Activated T-cell treated with anti-CD3 and anti-CD28 coated beads, Interleukin-2, amount 50 U/mL, for 72 hours (primary cell): ENCODE data around the gene DNM3. TPM values are rescaled to one million over a fixed set of nuclear protein-coding genes. Genes with fewer than 3 reads are reported as not detected.

Experiments
- ATAC-seq, 2 donors: fragments of 150-1000 bp; cut with Tn5 transposase; replicated peaks in 1 of 2; 2 replicates each; pipeline ENCODE4 v1.10.0; 2021; ENCODE audit warnings: moderate library complexity in 2 of 2, mild to moderate bottlenecking in 1 of 2
- DNase-seq, 2 donors: peaks; one replicate each; pipeline ENCODE4 v3.0.0; 2021 to 2022; ENCODE audit warnings: mixed read lengths in 1 of 2
- H3K27ac Mint-ChIP-seq: one replicate; pipeline ENCODE4 v1.8.0; 2022; ENCODE audit warnings: mild to moderate bottlenecking, moderate library complexity, mixed read lengths
- H3K27me3 Mint-ChIP-seq: one replicate; pipeline ENCODE4 v1.8.0; 2022; ENCODE audit warnings: low read depth, mixed read lengths
- H3K36me3 Mint-ChIP-seq, 2 donors: one replicate each; pipeline ENCODE4 v1.8.0; 2022; ENCODE audit warnings: mixed read lengths in 2 of 2, mild to moderate bottlenecking in 1 of 2; ENCODE audit not compliant: insufficient read depth in 2 of 2
- H3K4me1 Mint-ChIP-seq: one replicate; pipeline ENCODE4 v1.8.0; 2022; ENCODE audit warnings: low read depth, mixed read lengths
- H3K4me3 Mint-ChIP-seq, 2 donors: one replicate each; pipeline ENCODE4 v1.8.0; 2022; ENCODE audit warnings: mild to moderate bottlenecking in 2 of 2, mixed read lengths in 2 of 2, moderate library complexity in 2 of 2
- H3K9me3 Mint-ChIP-seq, 2 donors: one replicate each; pipeline ENCODE4 v1.8.0; 2022; ENCODE audit warnings: mixed read lengths in 2 of 2
- total RNA-seq, 2 donors: library from RNA; stranded (reverse); gene quantifications; one replicate each; pipeline ENCODE4 v1.2.3, GENCODE V29; 2022

Gene DNM3
- total RNA-seq, 2 donors from 2014 or later = 1.5 to 3.4 TPM

GRCh38 chr1:171984850-171985485 is 143.7 kb downstream of the DNM3 start:
- Mint-ChIP-seq H3K27me3 (no peaks in the 10 kb centered on the region), H3K4me3 (no peak overlapping the region), H3K27ac (no peak overlapping the region), H3K9me3 (no peaks in the 10 kb centered on the region), H3K36me3 (no peaks in the 10 kb centered on the region), H3K4me1 (no peaks in the 10 kb centered on the region)
- ATAC-seq = peak; percentile 51 to 59
- peak; percentile 6 to 8 for DNase-seq

GRCh38 chr1:171985639-171986038 is 144.3 kb downstream of the DNM3 start:
- Mint-ChIP-seq H3K27me3 (no peaks in the 10 kb centered on the region), H3K36me3 (no peaks in the 10 kb centered on the region), H3K4me3 (no peak overlapping the region), H3K9me3 (no peaks in the 10 kb centered on the region), H3K27ac (no peak overlapping the region), H3K4me1 (no peaks in the 10 kb centered on the region)
- peak in 1 of 2 donors; percentile 4 for DNase-seq
- ATAC-seq = peak in 1 of 2 donors; percentile 32

DNA sequence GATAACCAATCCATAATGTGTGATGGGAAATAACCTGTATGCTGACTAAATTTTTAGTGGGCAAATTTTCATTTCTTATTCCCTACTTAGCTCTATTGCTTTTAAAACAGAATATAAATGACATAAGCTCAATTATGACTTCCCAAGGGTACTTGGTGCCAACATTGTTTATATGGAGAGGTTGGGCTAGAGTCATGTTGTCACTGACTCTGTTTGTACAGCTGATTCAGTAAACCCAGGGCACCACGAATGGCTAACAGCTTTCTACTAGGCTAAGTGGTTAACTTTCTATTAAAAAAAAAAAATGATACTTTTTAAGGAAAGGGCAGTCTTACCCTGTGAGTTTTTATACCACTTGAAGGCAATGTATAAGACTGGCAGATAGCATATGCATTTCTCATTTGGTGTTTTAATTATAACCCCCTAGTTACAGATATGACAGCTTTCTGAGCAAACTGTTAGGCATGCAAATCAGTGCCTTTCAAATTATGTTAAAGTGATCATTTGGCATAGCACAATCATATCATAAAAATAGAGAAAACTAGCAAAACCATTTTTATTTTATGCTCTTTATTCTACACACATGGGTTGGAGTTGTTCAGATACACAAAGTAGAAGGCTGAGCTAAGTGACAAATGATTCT is 147.1 kb downstream of the DNM3 start:
- ATAC-seq = no peak
- peaks cover 1% of the 10 kb centered on the region for H3K27me3 Mint-ChIP-seq
- no peak for DNase-seq
- no peak overlapping the region for H3K27ac Mint-ChIP-seq
- H3K9me3 Mint-ChIP-seq = no peaks in the 10 kb centered on the region
- no peaks in the 10 kb centered on the region for H3K4me1 Mint-ChIP-seq
- no peaks in the 10 kb centered on the region for H3K36me3 Mint-ChIP-seq
- no peak overlapping the region for H3K4me3 Mint-ChIP-seq

DNA sequence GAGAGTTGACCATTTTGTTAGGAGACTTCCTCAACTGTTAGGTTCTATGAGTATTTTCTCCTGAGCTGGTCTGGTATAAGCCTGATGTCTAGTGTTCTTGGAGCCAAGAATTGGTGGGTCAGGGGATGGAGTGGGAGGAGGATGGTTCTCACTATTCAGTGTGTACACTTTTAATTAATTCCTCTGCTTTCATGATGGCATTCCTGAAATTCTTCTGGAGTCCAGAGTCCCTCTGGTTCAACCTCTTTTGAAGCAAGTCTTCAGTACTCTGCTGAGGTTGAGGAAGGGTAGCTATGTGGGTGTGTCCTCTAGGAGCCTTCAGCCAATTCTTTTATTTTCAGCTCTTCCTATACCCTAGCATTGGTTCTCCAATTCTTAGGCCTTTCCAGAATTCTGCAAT is 149.1 kb downstream of the DNM3 start:
- peaks cover 6% of the 10 kb centered on the region for H3K27me3 Mint-ChIP-seq
- no peaks in the 10 kb centered on the region for H3K36me3 Mint-ChIP-seq
- H3K4me3 Mint-ChIP-seq = no peak overlapping the region
- no peak for ATAC-seq
- no peak overlapping the region for H3K27ac Mint-ChIP-seq
- H3K4me1 Mint-ChIP-seq = no peaks in the 10 kb centered on the region
- H3K9me3 Mint-ChIP-seq = no peaks in the 10 kb centered on the region
- no peak for DNase-seq

DNA sequence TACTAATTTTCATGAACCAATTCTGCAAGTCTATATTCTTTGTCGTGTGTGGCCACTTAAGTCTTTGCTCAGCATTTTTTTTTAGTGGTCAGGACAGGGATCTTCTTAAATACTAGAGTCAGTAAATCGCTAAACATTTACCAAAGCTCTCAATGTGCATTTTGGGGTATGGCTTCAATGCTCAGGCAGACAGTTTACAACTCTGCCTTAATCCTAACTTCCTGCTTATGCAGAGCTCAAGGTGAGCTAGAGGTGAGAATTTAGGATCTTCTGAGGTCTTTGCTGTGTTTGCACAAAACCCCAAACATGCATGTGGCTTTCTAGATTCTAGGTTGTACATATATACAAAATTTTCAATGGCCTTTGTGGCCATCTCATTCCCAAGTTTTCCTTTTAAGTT is 153.0 kb downstream of the DNM3 start:
- H3K36me3 Mint-ChIP-seq = no peaks in the 10 kb centered on the region
- no peaks in the 10 kb centered on the region for H3K4me1 Mint-ChIP-seq
- H3K27ac Mint-ChIP-seq = no peak overlapping the region

GRCh38 chr1:171995573-171995972 is 154.3 kb downstream of the DNM3 start:
- Mint-ChIP-seq H3K4me3 (no peak overlapping the region), H3K27me3 (peaks cover 6% of the 10 kb centered on the region), H3K36me3 (no peaks in the 10 kb centered on the region), H3K9me3 (no peaks in the 10 kb centered on the region), H3K27ac (no peak overlapping the region), H3K4me1 (no peaks in the 10 kb centered on the region)
- ATAC-seq (no peak), DNase-seq (no peak)

More for the DNA sequence above, 153.0 kb downstream of the DNM3 start:
- ATAC-seq = no peak
- no peak for DNase-seq
- Mint-ChIP-seq H3K9me3 (no peaks in the 10 kb centered on the region), H3K4me3 (no peak overlapping the region), H3K27me3 (peaks cover 6% of the 10 kb centered on the region)

- Mint-ChIP-seq H3K27ac (no peak overlapping the region), H3K9me3 (no peaks in the 10 kb centered on the region), H3K36me3 (no peaks in the 10 kb centered on the region), H3K4me3 (no peak overlapping the region), H3K27me3 (peaks cover 6% of the 10 kb centered on the region), H3K4me1 (no peaks in the 10 kb centered on the region)
- DNase-seq (no peak), ATAC-seq (no peak)
Measured at GRCh38 chr1:171997936-171998335, 156.6 kb downstream of the DNM3 start.

- DNase-seq (no peak), ATAC-seq (no peak)
- Mint-ChIP-seq H3K27ac (no peak overlapping the region), H3K4me3 (no peak overlapping the region), H3K36me3 (no peaks in the 10 kb centered on the region), H3K27me3 (peaks cover 1% of the 10 kb centered on the region), H3K9me3 (no peaks in the 10 kb centered on the region), H3K4me1 (no peaks in the 10 kb centered on the region)
Measured at GRCh38 chr1:171998711-171999110, 157.4 kb downstream of the DNM3 start.

- H3K4me1 Mint-ChIP-seq = no peaks in the 10 kb centered on the region
Measured at GRCh38 chr1:171999756-172000155, 158.5 kb downstream of the DNM3 start.

DNA sequence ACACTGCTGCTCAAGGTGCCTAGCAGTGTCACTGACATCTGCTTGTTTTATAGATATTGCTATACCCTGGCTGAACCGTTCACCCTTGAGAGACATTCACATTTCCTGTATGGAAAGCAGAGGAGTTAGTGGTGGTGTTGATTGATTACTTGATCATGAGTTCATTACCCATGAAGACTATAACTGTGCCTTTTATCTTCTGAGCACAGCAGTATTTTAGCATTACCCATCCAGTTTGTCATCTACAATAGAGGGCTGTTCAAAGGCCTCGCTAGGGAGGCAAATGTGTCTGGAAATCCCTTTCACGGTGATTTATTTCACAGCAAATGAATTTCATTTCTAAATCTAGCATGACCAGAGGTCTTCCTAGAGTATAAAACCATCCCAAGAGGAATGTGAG is 160.0 kb downstream of the DNM3 start:
- DNase-seq = no peak
- Mint-ChIP-seq H3K27me3 (no peaks in the 10 kb centered on the region), H3K4me1 (no peaks in the 10 kb centered on the region), H3K9me3 (no peaks in the 10 kb centered on the region), H3K4me3 (no peak overlapping the region), H3K36me3 (no peaks in the 10 kb centered on the region), H3K27ac (no peak overlapping the region)
- no peak for ATAC-seq

More at GRCh38 chr1:171999756-172000155, 158.5 kb downstream of the DNM3 start:
- Mint-ChIP-seq H3K36me3 (no peaks in the 10 kb centered on the region), H3K27me3 (no peaks in the 10 kb centered on the region), H3K27ac (no peak overlapping the region), H3K4me3 (no peak overlapping the region), H3K9me3 (no peaks in the 10 kb centered on the region)
- ATAC-seq (no peak), DNase-seq (no peak)

GRCh38 chr1:172002725-172003345 is 161.5 kb downstream of the DNM3 start:
- H3K9me3 Mint-ChIP-seq = no peaks in the 10 kb centered on the region
- H3K36me3 Mint-ChIP-seq = no peaks in the 10 kb centered on the region
- no peaks in the 10 kb centered on the region for H3K27me3 Mint-ChIP-seq
- DNase-seq (peak; percentile 11 to 28), ATAC-seq (no peak)
- H3K27ac Mint-ChIP-seq = no peak overlapping the region
- no peaks in the 10 kb centered on the region for H3K4me1 Mint-ChIP-seq
- no peak overlapping the region for H3K4me3 Mint-ChIP-seq

- H3K36me3 Mint-ChIP-seq = no peaks in the 10 kb centered on the region
- ATAC-seq = no peak
- H3K4me1 Mint-ChIP-seq = no peaks in the 10 kb centered on the region
- DNase-seq = no peak
- no peak overlapping the region for H3K4me3 Mint-ChIP-seq
- no peaks in the 10 kb centered on the region for H3K27me3 Mint-ChIP-seq
- H3K27ac Mint-ChIP-seq = peak overlapping the region; percentile 16
- H3K9me3 Mint-ChIP-seq = no peaks in the 10 kb centered on the region
Measured at GRCh38 chr1:172003766-172004530, 162.7 kb downstream of the DNM3 start.

- no peak for ATAC-seq
- Mint-ChIP-seq H3K27me3 (no peaks in the 10 kb centered on the region), H3K36me3 (no peaks in the 10 kb centered on the region), H3K27ac (no peak overlapping the region), H3K4me1 (no peaks in the 10 kb centered on the region), H3K4me3 (no peak overlapping the region), H3K9me3 (no peaks in the 10 kb centered on the region)
- DNase-seq = no peak
Measured at GRCh38 chr1:172004671-172005070, 163.4 kb downstream of the DNM3 start.
